ENCODE data around the gene MANSC4. TPM values are rescaled to one million over a fixed set of nuclear protein-coding genes. Genes with fewer than 3 reads are reported as not detected.
A peak's percentile ranks its signal among the peaks of the same experiment; 100 is the strongest.

MANSC4 gene
- total and polyA plus RNA-seq, 2 of the 13 experiments (the other 11 are each of a cell fraction or from before 2014, with no cell fraction given): not detected

- peaks cover 11 to 45% of the 10 kb centered on the region in 2 experiments for H3K36me3 ChIP-seq (replicated peaks in 1 of 2; ENCODE audit: control insufficient read depth in 1 of 2, insufficient read depth in 2 of 2, low read length in 2 of 2)
- H3K9me3 ChIP-seq (ENCODE audit: low read length): no peaks in the 10 kb centered on the region
- H4K20me1 ChIP-seq (ENCODE audit: insufficient read depth, low read length): peaks cover 7% of the 10 kb centered on the region; the same call in 1 of the 2 replicates
- DNase-seq (ENCODE audit: low spot score): no peak
- no peak overlapping the region for H3K4me2 ChIP-seq (ENCODE audit: low read depth, low read length)
- intact Hi-C loops (cut with micrococcal nuclease; ENCODE audit: unreplicated experiment) (loop anchor here (5.0 to 10.0 kb wide), 2 partner anchors 112 to 1265 kb away; no protein-coding TSS in a partner anchor), in situ Hi-C loops (cut with HindIII; ENCODE audit: extremely low pct_ligation_motif_present, low pct_unique_long_range_greater_than_20kb) (loop anchor here (10.0 to 25.0 kb wide), 2 partner anchors 215 to 432 kb away; no protein-coding TSS in a partner anchor)
- ChIA-PET CTCF (ENCODE audit: low intra/inter-chr PET ratio, low total read pairs) (no interaction called here), POLR2A (no interaction called here)
- no peaks in the 10 kb centered on the region for H3K4me1 ChIP-seq (ENCODE audit: insufficient read depth, low read length)
- ATAC-seq: no peak
- H3K27me3 ChIP-seq (ENCODE audit: control insufficient read depth in 1 of 2, insufficient read depth in 2 of 2, low read length in 2 of 2): no peaks in the 10 kb centered on the region
- no peak overlapping the region for H3K27ac ChIP-seq (ENCODE audit: extremely low read length, insufficient read depth, low read length)
- FAIRE-seq: no peak
- no peak overlapping the region for H2AFZ ChIP-seq (ENCODE audit: low read length)
- no TSS peak for BruUV-seq (replicated peaks)
- H3K4me3 ChIP-seq (replicated peaks in 1 of 3; ENCODE audit: insufficient read depth in 1 of 3, low read depth in 2 of 3, low read length in 3 of 3): no peak overlapping the region
- 95% methylated on average over 4 of the region's 4 CpGs for WGBS (ENCODE audit: low lambda C conversion rate)
- H3K79me2 ChIP-seq (ENCODE audit: insufficient read depth, low read length): peaks cover 2% of the 10 kb centered on the region
- TF ChIP-seq ZNF441 (CRISPR knock-in tag; IDR thresholded peaks at IDR 0.05; ENCODE audit: borderline replicate concordance) (no peak), ARNT (IDR thresholded peaks at IDR 0.05) (no peak), SIN3A (IDR thresholded peaks at IDR 0.05; ENCODE audit: borderline replicate concordance, low read depth, low read length) (no peak), MAFF (IDR thresholded peaks at IDR 0.05; ENCODE audit: low read depth, low read length) (peak; percentile 80), MAFK (conservative IDR thresholded peaks at IDR 0.05 in 1 of 2, IDR thresholded peaks at IDR 0.05 in 1 of 2; ENCODE audit: low read length in 2 of 2) (peak; percentile 76 to 81; a peak in 3 of 4 replicates), KDM5A (IDR thresholded peaks at IDR 0.05; ENCODE audit: borderline replicate concordance, low read length) (no peak), ZNF296 (CRISPR knock-in tag; conservative IDR thresholded peaks at IDR 0.05) (no peak), MBNL3 (CRISPR knock-in tag; conservative IDR thresholded peaks at IDR 0.05) (no peak), SKI (IDR thresholded peaks at IDR 0.05; ENCODE audit: partially characterized antibody) (no peak), ZNF562 (CRISPR knock-in tag; IDR thresholded peaks at IDR 0.05; ENCODE audit: borderline replicate concordance) (no peak), HMGXB4 (CRISPR knock-in tag; IDR thresholded peaks at IDR 0.05; ENCODE audit: borderline replicate concordance in 1 of 2, low read depth in 1 of 2) (no peak), ZNF609 (CRISPR knock-in tag; IDR thresholded peaks at IDR 0.05; ENCODE audit: borderline replicate concordance) (no peak)
- no peak overlapping the region for H3K9ac ChIP-seq (ENCODE audit: insufficient read depth, low read depth, low read length)
These were observed 49.9 kb downstream of the MANSC4 start for GRCh38 chr12:27730097-27730588.
